Jurkat, Clone E6-1 (cell line): Measurements from ENCODE around the gene CCDC85B.
A peak's percentile ranks its signal among the peaks of the same experiment; 100 is the strongest.

Experiments used
- DNase-seq: peaks from one replicate; pipeline ENCODE4 v3.0.0-alpha.2; 2011; ENCODE audit warnings: low read depth, low spot score
- H3K4me3 ChIP-seq: 2 replicates; pipeline ENCODE4 v1.5.1; 2011; ENCODE audit warnings: mild to moderate bottlenecking, low read length, control low read depth, moderate library complexity

The CCDC85B gene

GRCh38 chr11:65898656-65899355 is 8.3 kb downstream of the CCDC85B start:
- DNase-seq: no peak
- no peak overlapping the region for H3K4me3 ChIP-seq

GRCh38 chr11:65899356-65900124 is 9.1 kb downstream of the CCDC85B start:
- no peak for DNase-seq
- H3K4me3 ChIP-seq: no peak overlapping the region; the same call in 1 of the 2 replicates

GRCh38 chr11:65900125-65900898 is 9.8 kb downstream of the CCDC85B start, which contains the start of gene FOSL1:
Gene FOSL1, minus strand, starts transcription at chr11:65900388. Its CDS starts 49 bp downstream, at chr11:65900339.
- no peak for DNase-seq

GRCh38 chr11:65900899-65901180 is 10.4 kb downstream of the CCDC85B start:
- DNase-seq: no peak
- H3K4me3 ChIP-seq: no peak overlapping the region

More at GRCh38 chr11:65900125-65900898, 9.8 kb downstream of the CCDC85B start, which contains the start of gene FOSL1:
- H3K4me3 ChIP-seq: peak within 1 kb of the TSS; percentile 45

- H3K4me3 ChIP-seq: no peak overlapping the region
- DNase-seq: no peak
These were observed 12.6 kb downstream of the CCDC85B start for GRCh38 chr11:65903068-65903481.

- DNase-seq: no peak
- H3K4me3 ChIP-seq: no peak overlapping the region
These were observed 13.2 kb downstream of the CCDC85B start for GRCh38 chr11:65903715-65904114.

GRCh38 chr11:65906602-65907001 is 16.1 kb downstream of the CCDC85B start:
- H3K4me3 ChIP-seq: no peak overlapping the region
- no peak for DNase-seq

GRCh38 chr11:65907878-65908277 is 17.4 kb downstream of the CCDC85B start:
- H3K4me3 ChIP-seq: no peak overlapping the region
- DNase-seq: no peak

- no peak for DNase-seq
- no peak overlapping the region for H3K4me3 ChIP-seq
These were observed 21.5 kb downstream of the CCDC85B start for GRCh38 chr11:65911682-65912568.

GRCh38 chr11:65912845-65913244 is 22.4 kb downstream of the CCDC85B start:
- H3K4me3 ChIP-seq: no peak overlapping the region
- no peak for DNase-seq

GRCh38 chr11:65915101-65915820 is 24.8 kb downstream of the CCDC85B start:
- DNase-seq: no peak
- no peak overlapping the region for H3K4me3 ChIP-seq

- no peak overlapping the region for H3K4me3 ChIP-seq
- DNase-seq: no peak
These were observed 25.4 kb downstream of the CCDC85B start for GRCh38 chr11:65915821-65916251.

- no peak for DNase-seq
- no peak overlapping the region for H3K4me3 ChIP-seq
These were observed 25.9 kb downstream of the CCDC85B start for GRCh38 chr11:65916391-65916790.

- no peak overlapping the region for H3K4me3 ChIP-seq
- DNase-seq: no peak
These were observed 26.6 kb downstream of the CCDC85B start for GRCh38 chr11:65917077-65917433.

- no peak for DNase-seq
- peak overlapping the region; percentile 88 for H3K4me3 ChIP-seq
These were observed 27.1 kb downstream of the CCDC85B start for GRCh38 chr11:65917434-65918210.

- peak within 1 kb of the TSS; percentile 88 for H3K4me3 ChIP-seq
- no peak for DNase-seq
These were observed 28.0 kb downstream of the CCDC85B start, which contains the start of gene C11orf68 for GRCh38 chr11:65918211-65919140. Gene C11orf68, minus strand, starts transcription at chr11:65919062. Its CDS starts 31 bp downstream, at chr11:65919031.
